GM19452 (cell line): ENCODE data around the gene ANKRD63.

ENCODE experiments used
- ATAC-seq: cut with Tn5 transposase; IDR thresholded peaks from one replicate; pipeline ENCODE4 v1.9.1; 2021; ENCODE audit not compliant: unreplicated experiment

The ANKRD63 gene

GRCh38 chr15:40245666-40246450 lies 37.0 kb downstream of the ANKRD63 start:
- ATAC-seq = no peak

- ATAC-seq = no peak
Observed at GRCh38 chr15:40244961-40245523, 37.8 kb downstream of the ANKRD63 start.

GRCh38 chr15:40243126-40243810 lies 39.6 kb downstream of the ANKRD63 start:
- ATAC-seq = no peak

GRCh38 chr15:40242601-40243000 lies 40.3 kb downstream of the ANKRD63 start:
- no peak for ATAC-seq

GRCh38 chr15:40242213-40242599 lies 40.7 kb downstream of the ANKRD63 start:
- ATAC-seq = no peak

GRCh38 chr15:40241269-40242212 lies 41.3 kb downstream of the ANKRD63 start:
- ATAC-seq = no peak

GRCh38 chr15:40240619-40241221 lies 42.1 kb downstream of the ANKRD63 start:
- no peak for ATAC-seq

- ATAC-seq = no peak
Observed at GRCh38 chr15:40239693-40240618, 42.9 kb downstream of the ANKRD63 start.

GRCh38 chr15:40239404-40239692 lies 43.5 kb downstream of the ANKRD63 start:
- ATAC-seq = no peak

- no peak for ATAC-seq
Observed at GRCh38 chr15:40238532-40239403, 44.1 kb downstream of the ANKRD63 start, which contains the start of gene PAK6. PAK6 (plus strand) TSS chr15:40239063; CDS start chr15:40264786, 25,723 bp downstream.

GRCh38 chr15:40235201-40235885 lies 47.5 kb downstream of the ANKRD63 start:
- ATAC-seq = no peak

- ATAC-seq = no peak
Observed at GRCh38 chr15:40234783-40235182, 48.1 kb downstream of the ANKRD63 start.

GRCh38 chr15:40233727-40234577 lies 48.9 kb downstream of the ANKRD63 start:
- ATAC-seq = no peak

- no peak for ATAC-seq
Observed at GRCh38 chr15:40232625-40233070, 50.2 kb downstream of the ANKRD63 start.
